Neural progenitor cell (in vitro differentiated cells): ENCODE data around the gene ABLIM2. TPM values are rescaled to one million over a fixed set of nuclear protein-coding genes. Genes with fewer than 3 reads are reported as not detected.

ENCODE experiments used
- DNase-seq: peaks from one replicate; pipeline ENCODE4 v3.0.0-alpha.2; 2016; ENCODE audit warnings: low spot score
- H2AFZ ChIP-seq: fragments of 200-600 bp; sonication (generic); replicated peaks from 2 replicates; pipeline ENCODE4 v1.6.1; 2016; ENCODE audit warnings: antibody characterized with exemption
- H3F3A ChIP-seq: fragments of 200-600 bp; sonication (generic); 2 replicates; pipeline ENCODE4 v1.6.1; 2016; ENCODE audit warnings: antibody characterized with exemption, low read depth
- H3K27ac ChIP-seq: fragments of 200-600 bp; sonication (generic); 2 replicates; pipeline ENCODE4 v1.5.1; 2016; ENCODE audit warnings: mild to moderate bottlenecking
- H3K27me3 ChIP-seq: fragments of 200-600 bp; sonication (generic); 2 replicates; pipeline ENCODE4 v1.6.1; 2016; ENCODE audit warnings: mild to moderate bottlenecking, moderate library complexity
- H3K36me3 ChIP-seq: fragments of 200-600 bp; sonication (generic); 2 replicates; pipeline ENCODE4 v1.5.1; 2016
- H3K4me1 ChIP-seq: fragments of 200-600 bp; sonication (generic); 2 replicates; pipeline ENCODE4 v1.6.1; 2016; ENCODE audit warnings: mixed run types
- H3K4me2 ChIP-seq: fragments of 200-600 bp; sonication (generic); 2 replicates; pipeline ENCODE4 v1.6.1; 2016
- H3K4me3 ChIP-seq: fragments of 200-600 bp; sonication (generic); 2 replicates; pipeline ENCODE4 v1.5.1; 2016
- H3K79me2 ChIP-seq: fragments of 200-600 bp; sonication (generic); 2 replicates; pipeline ENCODE4 v1.6.1; 2016; ENCODE audit warnings: low read depth
- H3K9ac ChIP-seq: fragments of 200-600 bp; sonication (generic); 2 replicates; pipeline ENCODE4 v1.6.1; 2016
- H3K9me3 ChIP-seq: fragments of 200-600 bp; sonication (generic); 2 replicates; pipeline ENCODE4 v1.5.1; 2016; ENCODE audit warnings: low read depth
- H4K20me1 ChIP-seq: fragments of 200-600 bp; sonication (generic); 2 replicates; pipeline ENCODE4 v1.6.1; 2016; ENCODE audit warnings: low read depth
- H3K27ac Mint-ChIP-seq: 3 replicates; pipeline ENCODE4 v1.8.0; 2021; ENCODE audit warnings: mixed read lengths
- H3K27me3 Mint-ChIP-seq: 2 replicates; pipeline ENCODE4 v1.8.0; 2022; ENCODE audit warnings: low read depth, mild to moderate bottlenecking, inconsistent platforms, moderate library complexity, mixed read lengths; ENCODE audit not compliant: insufficient read depth
- H3K36me3 Mint-ChIP-seq: 3 replicates; pipeline ENCODE4 v1.8.0; 2021; ENCODE audit warnings: mixed read lengths
- H3K4me1 Mint-ChIP-seq: 3 replicates; pipeline ENCODE4 v1.8.0; 2021; ENCODE audit warnings: mixed read lengths
- H3K4me3 Mint-ChIP-seq: 3 replicates; pipeline ENCODE4 v1.8.0; 2021; ENCODE audit warnings: mild to moderate bottlenecking, moderate library complexity, mixed read lengths
- H3K9me3 Mint-ChIP-seq: 3 replicates; pipeline ENCODE4 v1.8.0; 2020; ENCODE audit warnings: mixed read lengths
- CTCF ChIP-seq: fragments of 200-600 bp; sonication (generic); IDR thresholded peaks from 2 replicates; pipeline ENCODE4 v1.5.1; 2017; ENCODE audit warnings: antibody characterized with exemption, mild to moderate bottlenecking
- EZH2 ChIP-seq: fragments of 200-600 bp; sonication (generic); IDR thresholded peaks from 2 replicates; pipeline ENCODE4 v1.6.1; 2017; ENCODE audit warnings: antibody characterized with exemption, mild to moderate bottlenecking, moderate library complexity
- EZH2phosphoT487 ChIP-seq: fragments of 200-600 bp; sonication (generic); IDR thresholded peaks from 2 replicates; pipeline ENCODE4 v1.6.1; 2017; ENCODE audit warnings: antibody characterized with exemption
- total RNA-seq: library from RNA; depleted of rRNA; stranded (reverse); fragments of >200 nt; gene quantifications from 2 replicates; pipeline ENCODE4 v1.2.3, GENCODE V29; 2015; ENCODE audit warnings: low replicate concordance

The ABLIM2 gene
- total RNA-seq, 1 donor from 2014 or later: 0.24 TPM

DNA sequence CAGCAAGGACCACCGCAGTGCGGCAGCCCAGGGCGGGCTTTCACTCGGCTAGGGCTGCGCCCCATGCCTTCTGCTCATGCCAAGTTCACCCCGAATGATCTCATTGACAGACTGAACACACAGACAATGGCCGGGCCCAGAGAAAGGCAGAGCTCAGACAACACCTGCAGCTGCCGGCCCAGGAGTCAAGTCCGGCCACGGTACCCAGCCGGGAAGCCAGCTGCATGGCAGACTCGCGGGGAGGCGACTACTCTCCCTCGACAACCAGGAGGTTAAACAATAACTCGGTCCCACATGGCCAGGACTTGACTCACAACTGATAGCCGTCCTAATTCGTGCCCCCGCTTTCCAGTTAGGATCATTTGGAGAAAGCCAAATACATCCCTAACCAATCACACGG, 50.4 kb downstream of the ABLIM2 start:
- Histone ChIP-seq H3K4me3 (no peak overlapping the region), H3K4me1 (peaks cover 15% of the 10 kb centered on the region), H3K9me3 (no peaks in the 10 kb centered on the region), H2AFZ (no peak overlapping the region), H3K79me2 (no peaks in the 10 kb centered on the region), H4K20me1 (no peaks in the 10 kb centered on the region), H3K4me2 (no peak overlapping the region), H3F3A (no peaks in the 10 kb centered on the region), H3K27me3 (no peaks in the 10 kb centered on the region), H3K36me3 (no peaks in the 10 kb centered on the region), H3K9ac (no peak overlapping the region), H3K27ac (no peak overlapping the region)
- no peak for DNase-seq
- Mint-ChIP-seq H3K4me3 (no peak overlapping the region), H3K36me3 (no peaks in the 10 kb centered on the region), H3K4me1 (peaks cover 52% of the 10 kb centered on the region), H3K9me3 (no peaks in the 10 kb centered on the region), H3K27me3 (peaks cover 19% of the 10 kb centered on the region), H3K27ac (no peak overlapping the region)
- no peak for TF ChIP-seq CTCF
- TF ChIP-seq EZH2: no peak
- no peak for TF ChIP-seq EZH2phosphoT487

DNA sequence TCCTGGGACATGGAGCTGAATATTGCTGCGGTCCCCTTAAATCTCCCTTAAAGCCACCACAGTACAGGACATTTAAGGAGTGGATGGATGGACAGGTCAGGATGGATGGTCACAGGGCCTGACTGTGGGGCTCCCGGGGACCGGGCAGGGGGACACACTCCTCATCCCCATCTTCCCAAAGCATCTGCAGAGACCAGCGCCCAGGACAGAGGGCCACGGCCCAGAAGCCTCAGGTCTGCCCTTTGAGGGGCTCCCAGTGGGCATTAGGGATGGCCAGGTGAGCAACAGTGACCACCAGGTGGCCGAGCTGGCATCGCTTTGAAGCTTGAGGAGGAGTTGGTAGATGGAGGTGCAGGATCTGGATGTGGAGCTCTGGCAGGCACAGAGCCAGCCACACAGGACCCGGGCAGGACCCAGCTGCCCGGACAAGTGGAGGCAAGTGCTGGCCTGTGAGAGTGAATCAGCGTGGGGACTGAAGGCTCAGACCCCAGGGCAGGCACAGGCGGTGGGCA, 51.4 kb downstream of the ABLIM2 start:
- no peaks in the 10 kb centered on the region for H3K9me3 ChIP-seq
- H2AFZ ChIP-seq: no peak overlapping the region
- no peak overlapping the region for H3K4me3 Mint-ChIP-seq
- H3K27me3 ChIP-seq: no peaks in the 10 kb centered on the region
- no peaks in the 10 kb centered on the region for H3K79me2 ChIP-seq
- H3K4me3 ChIP-seq: no peak overlapping the region
- H3K27ac Mint-ChIP-seq: no peak overlapping the region
- peaks cover 15% of the 10 kb centered on the region for H3K4me1 ChIP-seq
- H3K36me3 ChIP-seq: no peaks in the 10 kb centered on the region
- no peak for TF ChIP-seq EZH2phosphoT487
- TF ChIP-seq CTCF: no peak
- no peak for TF ChIP-seq EZH2
- no peak overlapping the region for H3K9ac ChIP-seq
- peaks cover 58% of the 10 kb centered on the region for H3K4me1 Mint-ChIP-seq
- peaks cover 26% of the 10 kb centered on the region for H3K27me3 Mint-ChIP-seq
- no peaks in the 10 kb centered on the region for H3F3A ChIP-seq
- H3K36me3 Mint-ChIP-seq: no peaks in the 10 kb centered on the region
- H4K20me1 ChIP-seq: no peaks in the 10 kb centered on the region
- no peak overlapping the region for H3K4me2 ChIP-seq
- H3K9me3 Mint-ChIP-seq: peaks cover 5% of the 10 kb centered on the region
- DNase-seq: no peak
- H3K27ac ChIP-seq: no peak overlapping the region

- no peaks in the 10 kb centered on the region for H3K79me2 ChIP-seq
- H3K9me3 Mint-ChIP-seq: peaks cover 5% of the 10 kb centered on the region
- H3K27ac Mint-ChIP-seq: peak overlapping the region; percentile 83
- no peak overlapping the region for H3K4me3 ChIP-seq
- TF ChIP-seq EZH2 (no peak), EZH2phosphoT487 (no peak), CTCF (no peak)
- peak overlapping the region; percentile 36 for H3K4me3 Mint-ChIP-seq
- no peaks in the 10 kb centered on the region for H3K9me3 ChIP-seq
- no peak overlapping the region for H3K4me2 ChIP-seq
- peaks cover 63% of the 10 kb centered on the region for H3K4me1 Mint-ChIP-seq
- no peak overlapping the region for H2AFZ ChIP-seq
- no peak overlapping the region for H3K9ac ChIP-seq
- H3K4me1 ChIP-seq: peaks cover 15% of the 10 kb centered on the region
- no peaks in the 10 kb centered on the region for H3K36me3 ChIP-seq
- H3F3A ChIP-seq: no peaks in the 10 kb centered on the region
- no peak for DNase-seq
- no peaks in the 10 kb centered on the region for H3K27me3 ChIP-seq
- H3K36me3 Mint-ChIP-seq: no peaks in the 10 kb centered on the region
- H3K27ac ChIP-seq: no peak overlapping the region
- H3K27me3 Mint-ChIP-seq: peaks cover 28% of the 10 kb centered on the region
- no peaks in the 10 kb centered on the region for H4K20me1 ChIP-seq
These were observed 52.1 kb downstream of the ABLIM2 start for GRCh38 chr4:8106451-8107025.
